Measurements from ENCODE around the gene HRH2.

The HRH2 gene

DNA sequence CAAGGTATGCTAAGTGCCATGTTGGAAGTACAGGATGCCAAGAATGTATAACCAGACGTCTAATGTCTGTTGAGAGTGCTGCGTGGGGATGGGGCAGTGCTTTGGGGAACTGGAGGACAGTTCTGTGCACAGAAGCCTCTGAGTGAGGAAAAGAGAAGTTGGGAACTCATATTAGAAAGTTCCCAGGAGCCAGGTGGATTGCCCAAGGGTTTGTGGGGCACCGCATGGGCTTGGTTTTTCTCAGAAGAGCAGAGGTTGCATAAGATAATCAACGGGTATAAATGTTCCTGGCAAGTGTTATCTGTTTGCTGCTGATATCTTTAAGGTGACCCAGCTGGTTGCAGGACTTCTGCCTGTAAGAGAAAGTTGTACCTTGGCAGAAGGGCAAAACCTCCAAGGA, 13.1 kb downstream of the HRH2 start:
- TF ChIP-seq, protein P1, sequence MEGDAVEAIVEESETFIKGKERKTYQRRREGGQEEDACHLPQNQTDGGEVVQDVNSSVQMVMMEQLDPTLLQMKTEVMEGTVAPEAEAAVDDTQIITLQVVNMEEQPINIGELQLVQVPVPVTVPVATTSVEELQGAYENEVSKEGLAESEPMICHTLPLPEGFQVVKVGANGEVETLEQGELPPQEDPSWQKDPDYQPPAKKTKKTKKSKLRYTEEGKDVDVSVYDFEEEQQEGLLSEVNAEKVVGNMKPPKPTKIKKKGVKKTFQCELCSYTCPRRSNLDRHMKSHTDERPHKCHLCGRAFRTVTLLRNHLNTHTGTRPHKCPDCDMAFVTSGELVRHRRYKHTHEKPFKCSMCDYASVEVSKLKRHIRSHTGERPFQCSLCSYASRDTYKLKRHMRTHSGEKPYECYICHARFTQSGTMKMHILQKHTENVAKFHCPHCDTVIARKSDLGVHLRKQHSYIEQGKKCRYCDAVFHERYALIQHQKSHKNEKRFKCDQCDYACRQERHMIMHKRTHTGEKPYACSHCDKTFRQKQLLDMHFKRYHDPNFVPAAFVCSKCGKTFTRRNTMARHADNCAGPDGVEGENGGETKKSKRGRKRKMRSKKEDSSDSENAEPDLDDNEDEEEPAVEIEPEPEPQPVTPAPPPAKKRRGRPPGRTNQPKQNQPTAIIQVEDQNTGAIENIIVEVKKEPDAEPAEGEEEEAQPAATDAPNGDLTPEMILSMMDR (IDR thresholded peaks at IDR 0.05; ENCODE audit: low read depth, low read length), result no peak
- DNase-seq (ENCODE audit: low read depth in 2 of 2), result no peak
- H3K4me3 ChIP-seq (replicated peaks in 1 of 2; ENCODE audit: low read depth in 2 of 2, low read length in 2 of 2), result no peak overlapping the region

DNA sequence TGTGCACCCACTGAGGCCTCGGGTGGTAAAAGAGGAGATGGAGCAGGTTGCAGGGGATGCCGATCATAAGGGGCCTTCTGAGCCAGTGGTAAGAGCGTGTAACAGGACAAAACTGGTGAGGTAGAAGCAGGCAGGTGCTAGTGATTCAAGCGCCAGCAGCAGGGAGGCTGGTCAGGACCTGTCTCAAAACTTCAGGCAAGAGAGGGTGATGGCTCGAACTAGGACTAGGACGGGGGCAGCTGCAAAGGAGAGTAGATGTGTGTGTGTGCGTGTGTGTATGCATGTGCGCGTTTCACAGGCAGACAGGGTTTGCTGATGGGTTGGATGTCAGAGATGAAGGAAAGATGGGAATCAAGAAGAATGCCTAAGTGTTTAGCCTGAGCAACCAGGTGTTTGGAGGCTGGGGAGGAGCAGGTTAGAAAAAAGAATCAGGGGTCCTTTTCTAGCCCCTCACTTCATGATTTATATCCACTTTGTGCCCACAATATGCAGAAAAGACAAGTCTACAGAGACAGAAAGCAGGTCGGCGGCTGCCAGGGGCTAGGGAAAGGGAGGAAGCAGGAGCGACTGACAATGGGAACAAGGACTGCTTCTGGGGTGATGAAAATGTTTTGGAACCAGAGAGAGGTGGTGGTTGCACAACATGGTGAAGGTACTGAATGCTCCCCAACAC, 15.2 kb downstream of the HRH2 start:
- H3K4me3 ChIP-seq (replicated peaks in 1 of 2; ENCODE audit: low read depth in 2 of 2, low read length in 2 of 2), result no peak overlapping the region
- TF ChIP-seq, protein P1 (IDR thresholded peaks at IDR 0.05; ENCODE audit: low read depth, low read length), result no peak
- no peak for DNase-seq (ENCODE audit: low read depth in 2 of 2)

DNA sequence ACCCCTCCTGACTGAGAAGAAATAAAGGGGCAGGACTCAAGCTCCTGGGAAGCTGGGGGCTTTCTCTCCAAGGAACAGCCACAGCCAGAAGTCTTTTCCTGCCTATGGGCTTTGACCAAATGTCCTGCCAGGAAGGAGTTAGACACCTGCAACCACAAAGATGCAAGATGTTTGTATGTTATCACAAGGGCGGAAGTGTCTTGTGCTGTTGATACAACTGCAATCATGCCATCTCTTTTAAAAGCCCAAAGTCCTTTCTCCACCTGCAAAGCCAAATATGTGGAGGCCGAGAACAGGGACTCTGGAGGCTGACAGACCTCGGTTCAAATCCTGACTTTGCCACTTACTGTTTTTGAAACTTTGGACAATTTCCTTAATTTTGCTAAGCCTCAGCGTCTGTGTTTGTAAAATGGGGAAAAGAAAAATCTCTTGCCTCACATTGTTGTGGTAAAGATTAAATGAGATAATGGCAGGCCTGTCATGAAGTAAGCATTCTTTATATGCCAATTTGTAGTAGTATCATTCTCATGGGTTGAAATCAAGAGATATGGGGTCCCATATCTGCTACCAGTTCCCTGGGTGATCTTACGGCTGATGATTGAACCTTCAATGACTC, 17.0 kb downstream of the HRH2 start:
- TF ChIP-seq, protein P1 (IDR thresholded peaks at IDR 0.05; ENCODE audit: low read depth, low read length), result no peak
- no peak overlapping the region for H3K4me3 ChIP-seq (replicated peaks in 1 of 2; ENCODE audit: low read depth in 2 of 2, low read length in 2 of 2)
- no peak for DNase-seq (ENCODE audit: low read depth in 2 of 2)

DNA sequence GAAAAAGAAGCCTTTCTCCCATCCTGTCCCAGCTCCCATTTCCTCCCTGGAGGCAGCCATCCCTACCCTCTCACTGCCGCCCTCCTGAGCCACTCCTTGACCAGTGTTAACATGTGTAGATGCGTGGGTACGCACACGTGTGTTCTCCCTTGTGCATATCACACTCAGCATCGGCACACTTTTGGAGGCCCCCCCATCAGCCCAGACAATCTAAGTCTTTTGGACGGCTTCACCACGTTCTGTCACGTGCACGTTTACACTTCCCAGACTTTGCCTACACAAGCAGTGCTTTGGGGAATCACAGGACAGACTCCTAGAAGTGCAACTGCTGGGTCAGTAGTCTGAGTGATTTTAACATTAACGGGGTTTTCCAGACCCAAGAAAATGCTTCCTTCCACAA, 18.0 kb downstream of the HRH2 start:
- TF ChIP-seq, protein P1 (IDR thresholded peaks at IDR 0.05; ENCODE audit: low read depth, low read length), result no peak
- no peak overlapping the region for H3K4me3 ChIP-seq (replicated peaks in 1 of 2; ENCODE audit: low read depth in 2 of 2, low read length in 2 of 2)
- no peak for DNase-seq (ENCODE audit: low read depth in 2 of 2)

DNA sequence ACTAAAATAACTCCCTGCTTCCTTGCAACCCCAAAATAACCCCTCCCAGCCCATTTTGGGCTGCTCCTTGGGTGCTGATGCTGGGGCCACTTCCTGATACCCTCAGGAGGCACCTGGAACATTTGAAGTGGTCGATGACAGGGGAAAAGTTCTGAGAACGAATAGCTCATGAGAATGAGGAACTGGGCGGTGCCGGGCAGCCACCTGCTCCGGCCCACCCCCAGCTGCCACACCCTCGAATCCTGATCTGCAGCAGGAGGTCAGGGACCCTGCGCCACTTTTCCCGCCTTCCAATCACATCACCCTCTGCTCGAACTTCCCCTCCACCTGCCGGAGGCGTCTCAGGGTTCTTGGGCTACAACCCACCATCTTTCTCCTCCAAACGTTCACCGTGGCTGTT, 19.7 kb downstream of the HRH2 start:
- no peak overlapping the region for H3K4me3 ChIP-seq (replicated peaks in 1 of 2; ENCODE audit: low read depth in 2 of 2, low read length in 2 of 2)
- TF ChIP-seq, protein P1 (IDR thresholded peaks at IDR 0.05; ENCODE audit: low read depth, low read length), result no peak
- no peak for DNase-seq (ENCODE audit: low read depth in 2 of 2)

DNA sequence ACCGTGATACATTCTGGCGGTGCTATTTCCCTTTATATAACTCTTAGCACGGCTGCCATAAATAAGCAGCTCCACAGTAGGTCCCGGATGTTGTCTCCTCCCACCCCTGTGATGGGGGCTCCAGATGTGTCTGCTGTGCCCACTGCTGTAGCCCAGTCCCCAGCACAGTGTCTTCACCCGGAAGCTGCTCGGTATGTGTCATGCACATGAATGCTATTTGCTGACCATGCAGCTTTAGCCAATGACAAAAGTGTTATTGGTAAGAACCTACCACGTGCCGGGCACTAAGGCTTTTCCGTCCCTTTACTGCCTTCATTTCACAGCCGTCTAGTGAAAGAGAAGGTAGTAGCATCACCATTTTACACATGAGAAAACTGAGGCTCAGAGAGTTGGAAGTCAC, 20.2 kb downstream of the HRH2 start:
- no peak for DNase-seq (ENCODE audit: low read depth in 2 of 2)
- H3K4me3 ChIP-seq (replicated peaks in 1 of 2; ENCODE audit: low read depth in 2 of 2, low read length in 2 of 2), result no peak overlapping the region
- TF ChIP-seq, protein P1 (IDR thresholded peaks at IDR 0.05; ENCODE audit: low read depth, low read length), result no peak
